KMS-11 (cell line): ENCODE data around the gene ZNF195.
"Not testable (repeated sequence)": the region's sequence is repeated elsewhere in the genome, so short reads cannot be mapped to it uniquely, and the experiment has no call there.

Source experiments
- H2AFZ ChIP-seq: fragments of 200-600 bp; sonication (generic); 2 replicates; pipeline ENCODE4 v1.6.1; 2016; ENCODE audit warnings: antibody characterized with exemption, mixed run types, low read depth
- H3K27ac ChIP-seq: fragments of 200-600 bp; sonication (generic); 2 replicates; pipeline ENCODE4 v1.6.1; 2016; ENCODE audit warnings: mild to moderate bottlenecking, mixed run types
- H3K27me3 ChIP-seq: fragments of 200-600 bp; sonication (generic); 2 replicates; pipeline ENCODE4 v1.6.1; 2017; ENCODE audit warnings: mild to moderate bottlenecking, low read depth, mixed run types, moderate library complexity; ENCODE audit not compliant: insufficient read depth
- H3K36me3 ChIP-seq: fragments of 200-600 bp; sonication (generic); 2 replicates; pipeline ENCODE4 v1.6.1; 2017; ENCODE audit warnings: mild to moderate bottlenecking, mixed run types; ENCODE audit not compliant: insufficient read depth
- H3K4me1 ChIP-seq: fragments of 200-600 bp; sonication (generic); 2 replicates; pipeline ENCODE4 v1.6.1; 2016; ENCODE audit warnings: mild to moderate bottlenecking, low read depth, mixed run types; ENCODE audit not compliant: poor library complexity, severe bottlenecking
- H3K4me2 ChIP-seq: fragments of 200-600 bp; sonication (generic); 2 replicates; pipeline ENCODE4 v1.7.0; 2016; ENCODE audit warnings: mild to moderate bottlenecking, mixed run types
- H3K4me3 ChIP-seq: fragments of 200-600 bp; sonication (generic); IDR thresholded peaks from 2 replicates; pipeline ENCODE4 v1.6.1; 2017; ENCODE audit warnings: low read depth, low read length, mixed read lengths; ENCODE audit not compliant: insufficient read depth
- H3K79me2 ChIP-seq: fragments of 200-600 bp; sonication (generic); 2 replicates; pipeline ENCODE4 v1.6.1; 2016; ENCODE audit warnings: low read depth, mixed run types; ENCODE audit not compliant: insufficient read depth
- H3K9ac ChIP-seq: fragments of 200-600 bp; sonication (generic); 2 replicates; pipeline ENCODE4 v1.6.1; 2016; ENCODE audit warnings: mild to moderate bottlenecking, mixed run types
- H4K20me1 ChIP-seq: fragments of 200-600 bp; sonication (generic); 2 replicates; pipeline ENCODE4 v1.6.1; 2016; ENCODE audit warnings: mild to moderate bottlenecking, mixed run types; ENCODE audit not compliant: insufficient read depth
- CTCF ChIP-seq: fragments of 200-600 bp; sonication (generic); conservative IDR thresholded peaks from 2 replicates; pipeline ENCODE4 v1.6.1; 2017; ENCODE audit warnings: low read depth, mild to moderate bottlenecking, antibody characterized with exemption, low read length, moderate library complexity, mixed read lengths

ZNF195 gene

DNA sequence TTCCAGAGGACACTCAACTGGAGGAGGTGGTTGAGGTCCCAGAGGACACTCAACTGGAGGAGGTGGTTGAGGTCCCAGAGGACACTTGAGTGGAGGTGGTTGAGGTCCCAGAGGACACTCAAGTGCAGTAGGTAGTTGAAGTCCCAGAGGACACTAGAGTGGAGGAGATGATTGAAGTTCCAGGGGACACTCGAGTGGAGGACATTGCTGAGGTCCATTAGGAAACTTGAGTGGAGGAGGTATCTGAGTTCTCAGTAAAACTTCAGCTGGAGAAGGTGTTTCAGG, 39.7 kb downstream of the ZNF195 start:
- H2AFZ ChIP-seq: no peak overlapping the region
- no peaks in the 10 kb centered on the region for H3K79me2 ChIP-seq
- H3K4me3 ChIP-seq: no peak overlapping the region
- H3K36me3 ChIP-seq: no peaks in the 10 kb centered on the region
- no peak overlapping the region for H3K9ac ChIP-seq
- no peaks in the 10 kb centered on the region for H4K20me1 ChIP-seq
- no peak overlapping the region for H3K27ac ChIP-seq
- no peak overlapping the region for H3K4me2 ChIP-seq
- TF ChIP-seq CTCF: no peak
- H3K4me1 ChIP-seq: no peaks in the 10 kb centered on the region
- no peaks in the 10 kb centered on the region for H3K27me3 ChIP-seq

GRCh38 chr11:3338569-3339339, 40.2 kb downstream of the ZNF195 start:
- H3K27ac ChIP-seq: no peak overlapping the region
- no peak overlapping the region for H2AFZ ChIP-seq
- no peaks in the 10 kb centered on the region for H3K4me1 ChIP-seq
- no peak overlapping the region for H3K4me3 ChIP-seq
- no peaks in the 10 kb centered on the region for H3K79me2 ChIP-seq
- no peaks in the 10 kb centered on the region for H3K27me3 ChIP-seq
- H4K20me1 ChIP-seq: no peaks in the 10 kb centered on the region
- H3K9ac ChIP-seq: no peak overlapping the region
- H3K36me3 ChIP-seq: no peaks in the 10 kb centered on the region
- TF ChIP-seq CTCF: no peak
- H3K4me2 ChIP-seq: no peak overlapping the region

DNA sequence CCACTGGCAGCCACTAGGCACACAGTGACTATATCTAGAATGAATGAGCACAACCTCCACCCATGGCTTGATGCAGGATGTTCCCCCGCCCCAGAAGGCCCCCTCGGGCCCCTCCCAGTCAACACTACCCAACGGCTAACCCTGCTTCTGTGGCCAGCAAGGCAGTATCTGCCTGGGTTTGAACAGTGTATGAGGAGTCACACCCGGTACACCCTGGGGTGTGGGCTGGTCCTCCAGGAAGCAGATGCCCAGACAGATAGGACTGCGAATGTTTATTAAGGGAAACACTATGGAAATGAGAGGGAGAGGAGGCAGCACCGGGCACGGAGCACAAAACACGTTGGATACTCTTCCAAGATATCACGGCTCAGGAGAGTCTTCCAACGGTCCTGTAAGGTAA, 42.5 kb downstream of the ZNF195 start:
- H3K4me1 ChIP-seq, H3K79me2 ChIP-seq, H2AFZ ChIP-seq: not testable (repeated sequence)

GRCh38 chr11:3333157-3333556, 45.8 kb downstream of the ZNF195 start:
- not testable (repeated sequence) for H2AFZ ChIP-seq, H3K27ac ChIP-seq, H3K4me3 ChIP-seq, H3K79me2 ChIP-seq, H4K20me1 ChIP-seq, H3K27me3 ChIP-seq, H3K9ac ChIP-seq, H3K36me3 ChIP-seq, H3K4me2 ChIP-seq, H3K4me1 ChIP-seq

More for the DNA sequence above, 42.5 kb downstream of the ZNF195 start:
- H3K9ac ChIP-seq, H3K4me3 ChIP-seq, H3K27me3 ChIP-seq, H4K20me1 ChIP-seq, H3K4me2 ChIP-seq, H3K27ac ChIP-seq, H3K36me3 ChIP-seq: not testable (repeated sequence)

- not testable (repeated sequence) for H3K4me3 ChIP-seq, H3K9ac ChIP-seq, H2AFZ ChIP-seq
Measured at GRCh38 chr11:3331078-3331477, 47.9 kb downstream of the ZNF195 start.

GRCh38 chr11:3330064-3330463, 48.9 kb downstream of the ZNF195 start:
- not testable (repeated sequence) for H3K27me3 ChIP-seq, H3K27ac ChIP-seq, H2AFZ ChIP-seq, H3K36me3 ChIP-seq, H3K79me2 ChIP-seq, H4K20me1 ChIP-seq, H3K9ac ChIP-seq, H3K4me2 ChIP-seq, H3K4me1 ChIP-seq, H3K4me3 ChIP-seq

More at GRCh38 chr11:3331078-3331477, 47.9 kb downstream of the ZNF195 start:
- not testable (repeated sequence) for H3K4me1 ChIP-seq, H3K4me2 ChIP-seq, H3K36me3 ChIP-seq, H3K79me2 ChIP-seq, H3K27me3 ChIP-seq, H4K20me1 ChIP-seq, H3K27ac ChIP-seq

GRCh38 chr11:3328503-3328902, 50.4 kb downstream of the ZNF195 start:
- H3K27ac ChIP-seq, H3K4me1 ChIP-seq, H3K4me3 ChIP-seq, H3K9ac ChIP-seq, H3K79me2 ChIP-seq, H3K4me2 ChIP-seq, H4K20me1 ChIP-seq, H2AFZ ChIP-seq, H3K27me3 ChIP-seq, H3K36me3 ChIP-seq: not testable (repeated sequence)

- H3K27me3 ChIP-seq, H2AFZ ChIP-seq, H3K36me3 ChIP-seq, H4K20me1 ChIP-seq, H3K79me2 ChIP-seq, H3K9ac ChIP-seq, H3K4me3 ChIP-seq, H3K4me1 ChIP-seq, H3K27ac ChIP-seq, H3K4me2 ChIP-seq: not testable (repeated sequence)
Measured at GRCh38 chr11:3326450-3326849, 52.5 kb downstream of the ZNF195 start.

DNA sequence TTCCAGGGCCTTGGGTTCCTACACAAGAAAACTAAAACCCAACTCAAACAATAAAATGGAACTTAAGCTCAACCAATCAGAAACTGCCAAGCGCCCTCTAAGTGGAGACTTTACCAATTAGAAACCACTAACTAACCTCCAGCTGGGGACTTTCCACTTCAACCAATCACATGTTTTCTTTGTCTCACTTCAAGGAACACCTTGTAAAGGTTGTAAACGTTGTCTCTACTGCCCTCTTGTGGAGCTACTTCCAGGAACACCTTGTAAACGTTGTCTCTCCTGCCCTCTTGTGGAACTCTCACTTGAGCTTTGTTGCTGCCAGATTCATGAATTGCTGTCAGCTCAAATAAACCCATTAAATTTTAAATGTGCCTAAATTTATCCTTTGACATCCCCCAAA, 54.2 kb downstream of the ZNF195 start:
- H3K4me3 ChIP-seq, H3K79me2 ChIP-seq, H3K36me3 ChIP-seq, H3K4me2 ChIP-seq, H4K20me1 ChIP-seq, H3K9ac ChIP-seq, H3K27me3 ChIP-seq, H3K4me1 ChIP-seq, H3K27ac ChIP-seq, H2AFZ ChIP-seq: not testable (repeated sequence)
